ES-I3 (cell line): Measurements from ENCODE around the gene SLAMF6.
"Not testable (repeated sequence)": the region's sequence is repeated elsewhere in the genome, so short reads cannot be mapped to it uniquely, and the experiment has no call there.

Experiments used
- H3K36me3 ChIP-seq: 2 replicates; pipeline ENCODE4 v1.6.1; 2013; ENCODE audit warnings: mild to moderate bottlenecking, low read length, control low read depth, moderate library complexity; ENCODE audit not compliant: insufficient read depth
- H3K4me1 ChIP-seq: 2 replicates; pipeline ENCODE4 v1.6.1; 2013; ENCODE audit warnings: mild to moderate bottlenecking, control low read depth, low read length; ENCODE audit not compliant: insufficient read depth
- H3K9ac ChIP-seq: 2 replicates; pipeline ENCODE4 v1.6.1; 2013; ENCODE audit warnings: low read depth, mild to moderate bottlenecking, low read length, moderate library complexity
- H3K9me3 ChIP-seq: 2 replicates; pipeline ENCODE4 v1.6.1; 2013; ENCODE audit warnings: mild to moderate bottlenecking, low read length, moderate library complexity; ENCODE audit not compliant: control insufficient read depth, insufficient read depth

Gene SLAMF6

DNA sequence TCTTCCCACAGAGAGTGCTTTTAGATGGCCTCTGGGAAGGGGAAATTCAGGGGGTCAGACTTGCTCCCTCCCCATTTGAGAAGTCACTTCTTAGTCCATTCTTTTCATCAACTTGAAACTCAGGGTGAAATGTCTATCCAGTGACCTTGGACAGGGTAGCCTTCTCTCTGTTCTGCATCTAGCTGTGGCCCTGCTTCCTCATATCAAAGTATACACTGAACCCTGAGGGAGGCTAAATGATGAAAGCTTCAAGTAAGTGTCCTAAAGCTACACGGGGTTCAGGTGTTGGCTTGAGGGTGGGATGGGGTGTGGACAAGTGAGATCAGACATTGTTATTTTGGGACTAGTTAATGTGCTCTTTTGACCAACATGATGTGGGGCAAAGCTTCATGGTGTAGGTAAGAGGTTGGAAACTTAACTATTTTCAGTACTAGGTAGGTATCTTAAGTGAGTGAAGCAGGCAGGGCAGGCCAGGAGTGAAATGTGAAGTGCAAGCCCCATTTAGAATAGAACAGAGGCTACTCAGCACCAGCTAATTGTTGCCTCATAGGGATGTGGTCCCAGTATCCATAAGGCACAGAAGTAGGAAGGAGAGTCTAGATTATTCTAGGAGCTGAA, 41.0 kb downstream of the SLAMF6 start:
- peaks cover 5% of the 10 kb centered on the region; the same call in 1 of the 2 replicates for H3K9me3 ChIP-seq
- H3K4me1 ChIP-seq = peaks cover 13% of the 10 kb centered on the region
- no peaks in the 10 kb centered on the region for H3K36me3 ChIP-seq
- no peak overlapping the region for H3K9ac ChIP-seq

DNA sequence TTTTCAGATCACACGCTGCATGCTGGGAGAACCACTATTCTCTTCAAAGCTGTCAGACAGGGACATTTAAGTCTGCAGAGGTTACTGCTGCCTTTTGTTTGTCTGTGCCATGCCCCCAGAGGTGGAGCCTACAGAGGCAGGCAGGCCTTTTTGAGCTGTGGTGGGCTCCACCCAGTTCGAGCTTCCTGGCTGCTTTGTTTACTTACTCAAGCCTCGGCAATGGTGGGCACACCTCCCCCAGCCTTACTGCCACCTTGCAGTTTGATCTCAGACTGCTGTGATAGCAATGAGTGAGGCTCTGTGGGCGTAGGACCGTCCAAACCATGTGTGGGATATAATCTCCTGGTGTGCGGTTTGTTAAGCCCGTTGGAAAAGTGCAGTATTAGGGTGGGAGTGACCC, 42.3 kb downstream of the SLAMF6 start:
- not testable (repeated sequence) for H3K4me1 ChIP-seq, H3K36me3 ChIP-seq, H3K9me3 ChIP-seq, H3K9ac ChIP-seq

DNA sequence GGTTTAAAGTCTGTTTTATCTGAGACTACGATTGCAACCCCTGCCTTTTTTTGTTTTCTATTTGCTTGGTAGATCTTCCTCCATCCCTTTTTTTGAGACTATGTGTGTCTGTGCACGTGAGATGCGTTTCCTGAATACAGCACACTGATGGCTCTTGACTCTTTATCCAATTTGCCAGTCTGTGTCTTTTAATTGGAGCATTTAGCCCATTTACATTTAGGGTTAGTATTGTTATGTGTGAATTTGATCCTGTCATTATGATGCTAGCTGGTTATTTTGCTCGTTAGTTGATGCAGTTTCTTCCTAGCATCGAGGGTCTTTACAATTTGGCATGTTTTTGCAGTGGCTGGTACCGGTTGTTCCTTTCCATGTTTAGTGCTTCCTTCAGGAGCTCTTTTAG, 44.0 kb downstream of the SLAMF6 start:
- not testable (repeated sequence) for H3K9ac ChIP-seq, H3K36me3 ChIP-seq, H3K9me3 ChIP-seq, H3K4me1 ChIP-seq

DNA sequence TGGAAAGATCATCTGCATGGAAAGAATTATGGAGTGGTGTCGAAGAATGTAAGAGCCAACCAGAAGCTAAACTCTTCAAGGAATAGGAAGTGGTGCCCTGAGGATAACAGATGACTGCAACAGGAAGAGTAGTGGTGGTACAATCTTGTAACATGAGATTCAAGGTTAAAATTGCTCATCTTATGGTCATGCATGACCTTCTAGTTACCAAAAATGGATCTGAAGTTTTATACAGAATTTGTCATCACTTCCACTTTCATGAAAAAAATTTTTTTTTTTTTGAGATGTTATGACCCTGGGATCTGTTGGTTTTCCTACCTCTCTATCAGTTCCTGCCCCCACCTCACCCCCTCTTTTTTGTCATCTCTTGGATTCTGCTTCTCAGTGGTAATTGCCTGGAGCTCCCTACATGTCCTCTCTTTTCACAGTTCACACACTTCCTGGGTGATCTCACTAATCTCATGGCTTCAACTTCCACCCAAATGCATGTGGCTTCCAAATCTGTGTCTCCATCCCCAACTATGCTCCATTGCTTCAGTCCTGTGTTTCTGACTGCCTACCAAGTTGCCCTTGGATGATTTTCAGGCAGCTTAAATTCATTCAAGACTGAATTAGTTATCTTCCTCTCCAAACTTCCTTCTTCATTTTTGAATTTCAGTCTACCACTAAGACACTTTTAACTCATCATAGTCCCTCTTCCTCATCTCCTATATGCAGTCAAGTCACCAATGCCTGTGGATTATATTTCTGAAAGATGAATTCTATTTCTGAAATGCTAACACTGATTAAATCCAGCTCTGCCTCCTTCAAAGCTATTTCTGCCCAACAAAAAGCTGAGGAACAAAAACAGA, 48.4 kb downstream of the SLAMF6 start:
- Histone ChIP-seq H3K9me3 (no peaks in the 10 kb centered on the region), H3K9ac (no peak overlapping the region), H3K36me3 (no peaks in the 10 kb centered on the region), H3K4me1 (no peaks in the 10 kb centered on the region)

DNA sequence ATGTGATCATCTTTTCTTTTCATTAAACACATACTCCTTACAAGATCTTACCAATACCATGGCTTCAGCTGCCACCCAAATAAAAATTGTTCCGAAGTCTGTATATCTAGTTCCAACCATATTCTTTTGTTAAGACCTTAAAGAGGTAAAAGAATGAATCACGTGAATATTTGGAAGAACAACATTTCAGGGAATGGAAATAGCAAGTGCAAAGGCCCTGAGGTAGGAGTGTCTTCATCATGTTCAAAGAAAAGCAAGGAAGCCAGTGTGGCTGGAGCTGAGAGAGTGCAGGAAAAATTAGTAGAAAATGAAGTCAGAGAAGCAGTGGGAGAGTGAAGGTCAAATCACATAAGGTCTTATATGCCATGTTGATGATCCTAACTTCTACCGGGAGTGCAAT, 50.9 kb downstream of the SLAMF6 start:
- Histone ChIP-seq H3K9me3 (no peaks in the 10 kb centered on the region), H3K9ac (no peak overlapping the region), H3K4me1 (no peaks in the 10 kb centered on the region), H3K36me3 (no peaks in the 10 kb centered on the region)

DNA sequence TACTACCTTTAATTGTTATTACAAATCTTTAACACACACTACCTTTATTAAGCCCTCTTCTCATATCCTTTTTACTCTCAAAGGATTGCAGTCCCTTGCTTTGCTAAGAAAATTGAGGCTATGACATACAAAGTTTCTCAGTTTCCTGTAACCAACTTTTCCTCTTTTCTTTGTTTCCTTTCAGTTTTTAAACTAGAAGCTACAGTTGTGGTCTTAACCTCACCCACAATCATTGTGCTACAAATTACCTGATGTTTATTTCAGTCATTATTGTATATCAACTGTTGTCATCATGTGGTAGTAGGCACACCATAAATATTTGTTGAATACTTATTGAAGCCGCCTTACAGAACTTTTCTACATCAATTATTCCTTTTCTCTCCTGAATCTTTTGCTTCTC, 51.8 kb downstream of the SLAMF6 start:
- Histone ChIP-seq H3K4me1 (no peaks in the 10 kb centered on the region), H3K36me3 (no peaks in the 10 kb centered on the region), H3K9ac (no peak overlapping the region), H3K9me3 (no peaks in the 10 kb centered on the region)

DNA sequence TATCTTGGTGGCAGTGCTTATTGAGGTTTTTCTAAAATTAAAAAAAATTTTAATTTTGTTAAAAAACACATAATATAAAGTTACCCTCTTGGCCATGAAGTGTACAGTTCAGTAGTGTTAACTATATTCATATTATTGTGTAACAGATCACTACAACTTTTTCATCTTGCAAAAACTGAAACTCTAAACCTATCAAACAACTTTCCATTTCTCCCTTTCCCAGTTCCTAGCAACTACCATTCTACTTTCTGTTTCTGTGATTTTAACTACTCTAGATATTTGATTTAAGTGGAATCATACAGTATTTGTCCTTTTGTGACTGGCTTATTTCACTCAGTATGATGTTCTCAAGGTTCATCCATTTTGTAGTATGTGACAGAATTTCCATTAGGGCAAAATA, 55.5 kb downstream of the SLAMF6 start:
- H3K9me3 ChIP-seq = no peaks in the 10 kb centered on the region
- no peaks in the 10 kb centered on the region for H3K4me1 ChIP-seq
- no peak overlapping the region for H3K9ac ChIP-seq
- H3K36me3 ChIP-seq = no peaks in the 10 kb centered on the region

DNA sequence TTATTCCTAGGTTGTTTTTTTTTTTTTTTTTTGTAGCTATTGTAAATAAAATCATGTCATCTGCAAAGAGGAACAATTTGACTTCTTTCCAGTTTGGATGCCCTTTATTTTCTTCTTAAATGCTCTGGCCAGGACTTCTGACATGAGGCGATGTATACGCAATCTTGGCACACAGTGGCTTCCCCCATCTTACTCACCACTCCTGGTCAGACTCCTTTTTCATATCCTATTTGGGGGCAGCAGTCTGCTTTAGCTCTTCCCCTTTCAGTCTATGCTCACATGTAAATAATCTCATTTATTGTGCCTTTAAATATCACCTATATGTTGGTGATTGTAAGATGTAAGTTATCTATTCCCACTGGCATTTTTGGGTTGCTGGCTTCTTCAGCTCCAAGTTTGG, 56.1 kb downstream of the SLAMF6 start:
- H3K36me3 ChIP-seq = no peaks in the 10 kb centered on the region
- H3K9ac ChIP-seq = no peak overlapping the region
- no peaks in the 10 kb centered on the region for H3K4me1 ChIP-seq
- H3K9me3 ChIP-seq = no peaks in the 10 kb centered on the region

DNA sequence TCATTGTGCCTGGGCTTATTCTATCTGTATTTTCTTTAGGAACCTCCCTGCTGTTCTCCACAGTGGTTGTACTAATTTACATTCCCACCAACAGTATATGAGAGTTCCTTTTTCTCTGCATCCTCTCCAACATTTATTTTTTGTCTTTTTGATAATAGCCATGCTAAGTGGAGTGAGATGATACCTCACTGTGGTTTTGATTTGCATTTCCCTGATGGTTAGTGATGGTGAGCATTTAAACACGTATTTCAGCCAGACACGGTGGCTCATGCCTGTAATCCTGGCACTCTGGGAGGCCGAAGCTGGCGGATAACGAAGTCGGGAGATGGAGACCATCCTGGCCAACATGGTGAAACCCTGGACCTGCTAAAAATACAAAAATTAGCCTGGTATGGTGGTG, 57.9 kb downstream of the SLAMF6 start:
- no peaks in the 10 kb centered on the region for H3K36me3 ChIP-seq
- H3K4me1 ChIP-seq = peaks cover 10% of the 10 kb centered on the region
- no peaks in the 10 kb centered on the region for H3K9me3 ChIP-seq
- no peak overlapping the region for H3K9ac ChIP-seq

DNA sequence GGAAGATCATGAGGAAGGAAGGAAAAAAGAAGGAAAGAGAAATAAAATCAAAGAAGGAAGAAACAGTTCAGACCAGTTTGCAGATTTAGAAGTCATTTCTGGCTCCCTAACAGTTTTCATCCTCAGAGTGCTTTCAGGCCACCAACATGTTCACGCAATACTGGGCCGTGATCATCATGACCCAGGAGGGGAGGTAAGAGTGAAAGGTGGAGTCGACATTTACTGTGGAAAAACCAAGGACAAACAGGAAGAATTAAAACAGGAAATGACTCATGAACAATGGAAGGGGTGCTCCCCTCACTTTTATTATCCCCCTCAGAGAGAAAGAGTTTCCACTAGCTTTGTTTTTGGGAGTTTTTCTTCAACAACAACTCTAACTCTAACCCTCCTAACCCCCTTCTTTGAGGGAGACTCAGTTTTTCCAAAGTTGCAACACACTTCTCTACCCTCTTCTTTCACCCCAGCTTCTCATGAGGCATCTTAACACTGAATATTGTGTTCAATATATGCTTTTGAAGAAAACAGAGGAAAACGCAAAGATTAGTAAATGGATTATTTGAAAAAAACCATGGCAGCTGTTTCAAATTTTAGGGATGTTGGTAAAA, 62.3 kb downstream of the SLAMF6 start:
- no peaks in the 10 kb centered on the region for H3K9me3 ChIP-seq
- H3K9ac ChIP-seq = no peak overlapping the region
- no peaks in the 10 kb centered on the region for H3K36me3 ChIP-seq
- H3K4me1 ChIP-seq = peaks cover 19% of the 10 kb centered on the region

DNA sequence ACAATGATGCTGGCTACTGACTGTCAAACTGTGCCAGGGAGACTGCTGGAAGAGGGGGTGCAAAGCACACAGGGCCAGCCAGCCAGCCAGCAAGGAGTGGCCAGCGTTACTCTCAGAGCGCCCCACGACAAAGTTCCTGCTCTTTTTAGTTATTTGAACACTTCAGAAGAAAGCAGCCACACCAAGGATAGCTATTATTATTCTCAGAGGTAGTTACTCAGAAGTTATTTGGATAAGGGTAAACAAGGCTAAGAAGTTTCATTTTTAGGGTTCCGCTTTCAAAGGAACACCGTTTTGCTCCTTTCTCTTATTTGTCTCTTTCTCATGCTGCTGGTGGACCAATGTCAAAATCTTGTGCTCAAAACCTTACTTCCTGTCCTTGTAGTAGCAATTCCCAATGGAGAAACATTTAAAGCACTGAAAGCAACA, 62.8 kb downstream of the SLAMF6 start:
- Histone ChIP-seq H3K9ac (no peak overlapping the region), H3K4me1 (peaks cover 19% of the 10 kb centered on the region), H3K9me3 (no peaks in the 10 kb centered on the region), H3K36me3 (no peaks in the 10 kb centered on the region)

DNA sequence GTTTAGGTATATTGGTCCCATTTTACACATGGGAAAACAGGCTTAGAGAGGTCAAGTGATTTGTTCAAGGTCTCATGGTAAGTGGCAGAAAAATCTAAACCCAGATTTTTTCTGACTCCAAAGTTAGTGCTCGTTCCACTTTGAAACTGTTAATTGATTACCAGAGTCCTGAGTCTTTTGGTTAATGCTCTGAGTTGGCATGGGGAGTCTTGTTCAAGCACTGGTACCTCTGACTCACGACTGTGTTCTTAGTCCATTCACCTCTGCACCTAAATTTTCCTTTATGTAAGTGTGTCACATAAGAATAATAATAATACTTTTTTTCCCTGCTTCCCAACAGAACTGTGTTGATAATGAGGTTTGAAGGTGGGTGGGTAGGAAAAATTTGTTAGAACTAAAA, 63.4 kb downstream of the SLAMF6 start:
- Histone ChIP-seq H3K9me3 (no peaks in the 10 kb centered on the region), H3K36me3 (no peaks in the 10 kb centered on the region), H3K4me1 (peaks cover 19% of the 10 kb centered on the region), H3K9ac (no peak overlapping the region)

DNA sequence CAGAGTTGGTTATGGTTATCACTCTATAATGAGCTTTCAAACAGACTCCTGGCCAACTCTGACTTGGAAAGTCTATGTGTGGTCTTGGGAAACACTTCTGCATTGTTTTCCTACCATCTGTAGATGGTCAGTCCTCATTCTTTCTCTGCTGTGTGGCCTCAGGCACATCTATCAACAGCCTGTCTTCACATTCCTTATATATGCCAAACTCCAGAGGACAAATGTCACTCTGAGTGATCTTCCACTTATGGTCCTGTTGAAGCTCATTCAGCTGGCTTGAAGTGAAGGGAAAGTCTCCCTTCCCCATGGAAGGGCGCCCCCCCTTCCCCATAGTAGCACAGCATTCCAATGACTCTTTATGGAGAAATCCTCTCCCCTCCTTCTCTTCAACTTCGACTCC, 64.0 kb downstream of the SLAMF6 start:
- no peak overlapping the region for H3K9ac ChIP-seq
- peaks cover 19% of the 10 kb centered on the region for H3K4me1 ChIP-seq
- H3K36me3 ChIP-seq = no peaks in the 10 kb centered on the region
- no peaks in the 10 kb centered on the region for H3K9me3 ChIP-seq

DNA sequence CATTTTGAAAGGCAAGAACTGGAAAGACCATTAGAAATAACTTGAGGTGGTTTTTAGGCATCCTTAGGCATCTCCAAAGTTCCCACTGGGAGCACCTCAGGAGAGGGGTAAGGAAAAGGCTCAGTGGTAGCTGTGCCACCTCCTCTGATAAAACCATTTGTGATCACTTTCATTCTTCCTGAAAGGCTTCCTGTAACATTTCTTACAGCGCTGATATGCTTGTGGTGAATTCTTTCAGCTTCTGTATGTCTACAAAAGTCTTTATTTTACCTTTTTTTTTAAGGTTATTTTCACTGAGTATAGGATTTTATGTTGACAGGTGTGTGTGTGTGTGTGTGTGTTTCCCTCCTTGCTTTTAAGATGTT, 67.9 kb downstream of the SLAMF6 start:
- H3K4me1 ChIP-seq = peaks cover 9% of the 10 kb centered on the region
- no peak overlapping the region for H3K9ac ChIP-seq
- H3K9me3 ChIP-seq = no peaks in the 10 kb centered on the region
- H3K36me3 ChIP-seq = no peaks in the 10 kb centered on the region
